Non-pigmented ciliary epithelial cell (primary cell): ENCODE data around the gene SLC25A25.
A peak's percentile ranks its signal among the peaks of the same experiment; 100 is the strongest.

ENCODE experiments used
- DNase-seq: peaks from one replicate; pipeline ENCODE4 v3.0.0-alpha.2; 2010; ENCODE audit warnings: low read depth

SLC25A25 gene

GRCh38 chr9:128096616-128097536 is 28.8 kb downstream of the SLC25A25 start:
- DNase-seq, result no peak

- DNase-seq, result no peak
These were observed 29.7 kb downstream of the SLC25A25 start for GRCh38 chr9:128097543-128098296.

GRCh38 chr9:128098297-128099230 is 30.5 kb downstream of the SLC25A25 start:
- peak; percentile 81 for DNase-seq

- no peak for DNase-seq
These were observed 31.3 kb downstream of the SLC25A25 start for GRCh38 chr9:128099231-128099931.

GRCh38 chr9:128099932-128100491 is 32.0 kb downstream of the SLC25A25 start:
- DNase-seq, result no peak

GRCh38 chr9:128100581-128100980 is 32.5 kb downstream of the SLC25A25 start:
- no peak for DNase-seq

GRCh38 chr9:128101231-128101661 is 33.2 kb downstream of the SLC25A25 start:
- no peak for DNase-seq

- no peak for DNase-seq
These were observed 33.7 kb downstream of the SLC25A25 start for GRCh38 chr9:128101690-128102089.

- DNase-seq, result no peak
These were observed 34.2 kb downstream of the SLC25A25 start for GRCh38 chr9:128102196-128102595.

GRCh38 chr9:128102861-128103588 is 35.0 kb downstream of the SLC25A25 start:
- DNase-seq, result no peak

GRCh38 chr9:128103589-128103962 is 35.5 kb downstream of the SLC25A25 start:
- DNase-seq, result no peak

GRCh38 chr9:128104171-128104618 is 36.2 kb downstream of the SLC25A25 start:
- no peak for DNase-seq

- no peak for DNase-seq
These were observed 37.6 kb downstream of the SLC25A25 start for GRCh38 chr9:128105538-128106175.

GRCh38 chr9:128106181-128106939 is 38.3 kb downstream of the SLC25A25 start:
- DNase-seq, result no peak

GRCh38 chr9:128106940-128107467 is 39.0 kb downstream of the SLC25A25 start:
- DNase-seq, result no peak

- no peak for DNase-seq
These were observed 39.6 kb downstream of the SLC25A25 start for GRCh38 chr9:128107468-128108268.

- DNase-seq, result no peak
These were observed 40.4 kb downstream of the SLC25A25 start for GRCh38 chr9:128108269-128109049.
